GOT3 (cell line): ENCODE results near the gene SIN3A.
A peak's percentile ranks its signal among the peaks of the same experiment; 100 is the strongest.
"Not testable (repeated sequence)": the region's sequence is repeated elsewhere in the genome, so short reads cannot be mapped to it uniquely, and the experiment has no call there.

Experiments used
- DNase-seq: peaks from one replicate; lab custom pipeline; 2025; ENCODE audit warnings: mixed read lengths; lab: John Stamatoyannopoulos, UW

The SIN3A gene

DNA sequence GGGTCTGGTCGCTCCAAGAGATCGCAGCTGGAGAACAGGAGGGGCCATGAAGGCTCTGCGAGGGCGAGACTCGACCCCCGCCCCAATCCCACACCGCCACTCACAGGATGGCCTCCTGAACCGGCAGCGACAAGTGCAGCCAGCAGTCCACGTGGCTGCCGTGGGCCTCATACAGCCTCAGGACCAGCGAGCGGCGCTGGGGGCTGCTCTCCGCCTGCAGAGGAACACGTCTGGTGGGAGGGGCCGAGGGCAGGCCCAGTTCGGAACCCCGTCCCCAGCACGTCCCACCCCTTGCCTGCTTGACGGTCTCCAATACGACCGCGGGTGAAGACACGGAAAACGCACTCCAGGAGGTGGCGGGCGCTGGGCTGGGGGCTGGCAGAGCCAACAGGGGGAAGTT is 95.5 kb downstream of the SIN3A start:
- no peak for DNase-seq

DNA sequence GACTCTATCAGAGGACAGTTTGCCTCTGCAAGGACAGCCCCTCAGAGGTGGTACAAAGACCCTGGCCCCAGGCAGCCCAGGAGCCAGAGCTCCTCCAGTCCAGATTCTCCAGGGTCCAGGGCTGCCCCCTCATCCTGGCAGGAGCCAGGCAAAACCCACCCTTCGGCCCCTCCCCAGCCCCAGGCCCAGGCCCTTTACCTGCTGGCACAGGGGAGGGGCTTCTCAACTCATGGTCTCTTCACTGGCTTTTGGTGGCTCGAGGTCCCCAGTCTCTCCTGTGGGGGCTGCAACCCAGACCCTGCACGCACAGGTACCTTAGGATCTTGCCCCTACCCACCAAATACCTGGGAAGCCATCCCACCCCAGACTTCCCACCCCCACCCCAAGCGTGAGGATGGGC is 96.1 kb downstream of the SIN3A start:
- no peak for DNase-seq

DNA sequence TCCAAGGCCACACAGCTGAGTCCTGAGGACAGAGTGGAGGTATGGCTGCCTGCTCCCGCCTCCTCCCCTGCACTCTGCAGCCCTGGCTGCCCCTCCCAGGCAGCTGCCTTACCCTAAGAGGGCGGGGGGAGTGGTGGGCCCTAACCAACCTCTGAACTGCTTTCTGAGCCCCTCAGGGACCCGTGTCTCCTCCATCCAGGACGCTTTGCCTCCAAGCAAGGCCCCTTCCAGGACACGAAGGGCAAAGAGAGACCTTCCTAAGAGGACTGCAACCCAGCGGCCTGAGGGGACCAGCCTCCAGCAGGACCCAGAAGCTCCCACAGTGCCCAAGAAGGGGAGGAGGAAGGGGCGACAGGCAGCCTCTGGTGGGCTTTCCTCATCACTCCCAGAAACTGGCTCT is 97.0 kb downstream of the SIN3A start:
- DNase-seq, result no peak

DNA sequence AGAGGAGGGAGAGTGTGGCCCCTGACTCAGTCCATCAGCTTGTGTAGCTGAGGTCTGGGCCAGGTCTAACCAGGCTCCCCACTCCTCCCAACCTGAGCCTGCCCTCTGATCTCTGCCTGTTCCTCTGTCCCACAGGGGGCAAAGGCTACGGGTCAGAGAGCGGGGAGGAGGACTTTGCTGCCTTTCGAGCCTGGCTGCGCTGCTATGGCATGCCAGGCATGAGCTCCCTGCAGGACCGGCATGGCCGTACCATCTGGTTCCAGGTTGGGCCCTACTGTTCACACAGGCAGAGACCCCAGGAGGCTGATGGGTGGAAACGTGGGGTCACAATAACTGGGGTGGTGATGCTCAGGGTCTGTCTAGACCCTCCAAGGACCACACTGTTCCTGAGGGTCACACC is 97.9 kb downstream of the SIN3A start:
- no peak for DNase-seq

DNA sequence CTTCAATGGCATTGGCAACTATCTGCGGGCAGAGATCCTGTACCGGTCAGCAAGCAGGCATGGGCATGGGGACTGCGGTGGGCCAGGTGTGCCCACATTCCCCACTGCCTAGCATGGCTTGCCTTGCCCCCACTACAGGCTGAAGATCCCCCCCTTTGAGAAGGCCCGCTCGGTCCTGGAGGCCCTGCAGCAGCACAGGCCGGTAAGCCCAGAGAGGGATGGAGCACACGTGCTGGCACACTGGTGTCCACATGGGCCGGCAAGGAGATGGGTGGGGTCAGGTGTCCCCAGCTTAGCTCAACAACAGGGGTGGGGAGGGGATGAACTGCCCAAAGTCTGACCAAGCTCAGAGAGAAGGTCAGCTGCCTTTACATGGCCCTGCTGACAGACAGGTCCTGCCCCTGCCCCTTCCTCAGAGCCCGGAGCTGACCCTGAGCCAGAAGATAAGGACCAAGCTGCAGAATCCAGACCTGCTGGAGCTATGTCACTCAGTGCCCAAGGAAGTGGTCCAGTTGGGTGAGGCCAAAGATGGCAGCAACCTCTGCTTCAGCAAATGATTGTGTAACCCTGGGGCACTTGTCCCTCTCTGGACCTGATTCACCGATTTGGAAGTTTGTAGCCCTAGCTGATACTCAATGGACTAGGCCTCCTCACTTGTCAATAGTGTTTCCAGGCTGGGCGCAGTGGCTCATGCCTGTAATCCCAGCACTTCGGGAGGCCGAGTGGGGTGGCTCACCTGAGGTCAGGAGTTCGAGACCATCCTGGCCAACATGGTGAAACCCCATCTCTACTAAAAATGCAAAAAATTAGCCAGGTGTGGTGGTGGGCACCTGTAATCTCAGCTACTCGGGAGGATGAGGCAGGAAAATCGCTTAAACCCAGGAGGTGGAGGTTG is 99.1 kb downstream of the SIN3A start:
- no peak for DNase-seq

DNA sequence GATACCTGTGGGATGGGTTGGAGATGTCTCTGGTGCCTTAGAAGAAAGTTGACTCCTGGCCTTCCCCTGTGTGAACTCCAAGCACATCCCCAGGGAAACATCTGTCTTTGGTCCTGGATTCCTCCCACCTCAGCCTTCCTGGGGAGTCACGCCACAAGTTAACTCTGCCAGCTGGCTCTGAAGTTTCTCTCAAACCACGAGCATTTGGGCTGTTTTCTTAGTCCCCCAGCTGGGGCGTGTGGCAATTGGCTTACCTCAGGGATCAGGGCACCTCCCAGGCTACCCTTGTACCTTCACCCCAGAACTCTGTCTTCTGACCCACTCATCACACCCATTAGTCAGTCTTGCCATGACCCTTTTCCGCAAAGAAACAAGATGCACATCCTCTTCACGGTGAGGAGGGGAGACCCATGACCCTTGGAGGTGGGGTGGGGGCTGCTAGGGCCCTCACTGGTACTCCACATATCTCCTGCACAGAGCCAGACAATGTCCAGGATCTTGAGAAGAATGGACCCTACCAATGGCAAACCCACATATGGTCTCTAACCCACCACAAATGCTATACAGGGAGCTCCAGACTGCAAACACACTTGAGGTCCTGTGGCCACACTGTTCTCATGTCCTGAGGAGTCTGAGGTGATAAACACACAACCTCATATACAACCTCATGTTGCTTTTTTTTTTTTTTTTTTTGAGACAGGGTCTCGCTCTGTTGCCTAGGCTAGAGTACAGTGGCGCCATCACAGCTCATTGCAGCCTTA is 100.7 kb downstream of the SIN3A start:
- DNase-seq, result no peak

DNA sequence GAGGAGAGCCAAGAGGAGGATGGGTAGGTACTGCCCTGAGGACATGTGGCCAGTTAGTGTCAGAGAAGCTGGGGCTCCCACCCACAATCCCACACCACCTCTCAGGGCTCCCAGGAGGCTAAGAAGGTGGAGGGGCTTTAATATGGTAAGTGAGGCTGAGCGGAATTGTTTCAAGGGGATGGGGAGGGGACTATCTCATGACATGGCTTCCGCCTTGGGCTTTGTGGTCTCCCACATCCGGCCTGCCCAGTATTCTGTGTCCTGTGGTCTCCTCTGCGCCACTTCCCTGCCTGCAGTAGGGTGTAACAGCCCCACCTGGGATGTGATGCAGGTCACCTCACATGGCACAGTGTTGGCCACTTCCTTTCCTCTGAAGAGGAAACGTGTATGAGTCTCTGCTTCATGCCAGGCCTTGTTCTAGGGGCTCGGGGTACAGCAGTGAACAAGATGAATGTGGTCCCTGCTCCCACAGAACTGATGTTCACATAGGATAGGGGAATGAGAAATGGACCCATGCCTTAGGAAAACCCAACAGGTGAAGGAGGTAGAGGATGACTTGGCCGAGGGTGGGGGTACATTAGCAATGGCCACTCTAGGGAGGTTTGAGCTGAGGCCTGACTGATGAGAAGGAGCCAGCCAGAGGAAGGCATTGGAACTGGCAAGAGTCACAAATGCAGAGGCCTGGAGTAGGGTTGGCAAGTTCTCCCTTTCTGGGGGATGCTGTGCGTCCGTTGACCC is 101.5 kb downstream of the SIN3A start:
- DNase-seq, result no peak

DNA sequence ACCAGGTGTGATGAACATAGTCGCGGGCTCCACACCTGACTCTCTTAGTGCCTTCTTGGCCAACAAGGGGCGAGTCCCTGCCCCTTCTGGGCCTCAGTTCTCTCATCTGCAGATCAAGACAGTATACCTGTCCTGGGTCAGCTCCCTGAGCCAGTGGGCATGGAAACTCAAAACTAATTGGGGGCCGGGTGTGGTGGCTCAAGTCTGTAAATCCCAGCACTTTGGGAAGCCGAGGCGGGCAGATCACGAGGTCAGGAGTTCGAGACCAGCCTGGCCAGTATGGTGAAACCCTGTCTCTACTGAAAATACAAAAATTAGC is 102.2 kb downstream of the SIN3A start:
- DNase-seq, result not testable (repeated sequence)

DNA sequence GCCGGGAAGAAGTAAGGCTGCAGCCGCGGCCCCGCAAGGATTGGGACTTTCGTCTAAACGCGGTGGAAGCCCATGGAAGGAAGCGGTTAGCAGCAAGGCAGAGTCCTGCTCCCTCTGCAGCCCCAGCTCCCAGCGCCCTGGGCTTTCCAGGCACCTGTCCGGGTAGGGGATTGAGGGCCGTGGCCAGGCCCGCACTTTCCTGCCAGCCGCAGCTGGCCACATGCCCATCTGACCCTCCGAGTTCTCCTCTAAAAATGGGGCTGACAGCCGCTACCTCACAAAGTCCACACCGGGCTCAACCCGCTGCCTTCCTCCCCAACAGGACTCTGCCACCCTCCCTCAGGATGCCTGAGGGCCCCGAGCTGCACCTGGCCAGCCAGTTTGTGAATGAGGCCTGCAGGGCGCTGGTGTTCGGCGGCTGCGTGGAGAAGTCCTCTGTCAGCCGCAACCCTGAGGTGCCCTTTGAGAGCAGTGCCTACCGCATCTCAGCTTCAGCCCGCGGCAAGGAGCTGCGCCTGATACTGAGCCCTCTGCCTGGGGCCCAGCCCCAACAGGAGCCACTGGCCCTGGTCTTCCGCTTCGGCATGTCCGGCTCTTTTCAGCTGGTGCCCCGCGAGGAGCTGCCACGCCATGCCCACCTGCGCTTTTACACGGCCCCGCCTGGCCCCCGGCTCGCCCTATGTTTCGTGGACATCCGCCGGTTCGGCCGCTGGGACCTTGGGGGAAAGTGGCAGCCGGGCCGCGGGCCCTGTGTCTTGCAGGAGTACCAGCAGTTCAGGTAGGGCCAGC is 102.7 kb downstream of the SIN3A start:
- DNase-seq, result no peak

DNA sequence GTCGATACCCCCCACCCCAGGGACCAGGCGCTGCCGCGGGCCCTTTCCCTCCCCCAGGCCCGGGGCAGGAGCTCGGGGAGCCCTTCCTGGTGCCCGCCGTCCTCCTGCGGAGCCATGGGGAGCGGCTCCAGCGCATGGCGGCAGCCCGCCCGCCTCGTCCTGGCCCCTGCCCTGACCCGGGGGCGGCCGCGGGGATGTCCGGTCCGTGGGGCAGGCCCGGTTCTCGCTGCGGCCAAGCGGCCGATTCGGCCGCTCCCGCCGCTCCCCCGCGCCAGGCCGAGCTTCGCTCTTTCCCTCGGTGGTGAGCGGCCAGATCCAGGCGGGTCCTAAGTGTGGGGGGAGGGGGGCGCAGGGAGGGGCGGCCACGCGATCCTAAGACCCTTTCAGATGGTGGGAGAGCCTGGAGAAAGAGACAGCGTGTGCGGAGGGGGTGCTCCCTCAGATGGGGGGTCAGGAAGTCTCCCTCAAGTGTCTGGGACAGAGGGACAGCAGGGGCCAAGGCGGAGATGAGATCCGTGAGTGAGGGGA is 103.4 kb downstream of the SIN3A start:
- no peak for DNase-seq

DNA sequence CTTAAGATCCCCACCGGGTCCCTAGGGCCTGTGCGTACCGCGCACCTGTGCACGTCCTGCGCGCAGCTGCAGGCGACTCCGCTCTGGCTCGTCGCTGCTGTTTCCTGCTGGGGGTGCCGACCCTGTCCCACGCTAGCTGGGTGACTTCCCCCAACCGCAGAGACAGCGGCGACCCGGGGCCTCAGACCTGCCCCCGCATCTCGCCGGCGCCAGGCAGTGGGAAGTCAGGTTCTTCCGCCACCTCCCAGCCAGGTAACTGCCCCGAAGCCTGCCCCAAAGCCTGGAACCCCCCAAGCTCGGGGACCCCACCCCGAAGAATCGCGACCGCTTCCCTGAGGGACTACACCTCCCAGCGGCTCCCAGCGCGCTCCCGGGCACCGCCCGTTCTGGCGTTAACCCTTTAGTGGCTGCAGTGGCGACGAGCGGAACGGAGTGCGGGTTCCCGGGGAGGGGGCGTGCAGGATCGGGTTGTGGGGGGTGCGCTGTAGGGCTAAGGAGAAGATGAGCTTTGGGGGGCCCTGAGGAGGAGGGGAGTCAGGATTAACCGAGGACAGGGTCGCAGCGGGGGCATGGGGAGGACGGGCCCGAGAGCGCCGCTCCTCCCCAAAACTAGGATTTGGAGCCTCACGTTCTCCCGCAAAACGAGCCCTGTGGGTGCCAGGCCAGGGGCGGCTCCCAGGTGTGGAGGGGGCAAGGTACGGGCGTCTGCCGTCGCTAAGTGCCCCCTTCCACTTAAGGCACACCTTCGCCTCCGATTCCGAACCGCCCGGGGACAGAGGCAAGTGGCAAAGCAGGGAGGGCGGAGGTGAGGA is 104.1 kb downstream of the SIN3A start:
- DNase-seq, result no peak

DNA sequence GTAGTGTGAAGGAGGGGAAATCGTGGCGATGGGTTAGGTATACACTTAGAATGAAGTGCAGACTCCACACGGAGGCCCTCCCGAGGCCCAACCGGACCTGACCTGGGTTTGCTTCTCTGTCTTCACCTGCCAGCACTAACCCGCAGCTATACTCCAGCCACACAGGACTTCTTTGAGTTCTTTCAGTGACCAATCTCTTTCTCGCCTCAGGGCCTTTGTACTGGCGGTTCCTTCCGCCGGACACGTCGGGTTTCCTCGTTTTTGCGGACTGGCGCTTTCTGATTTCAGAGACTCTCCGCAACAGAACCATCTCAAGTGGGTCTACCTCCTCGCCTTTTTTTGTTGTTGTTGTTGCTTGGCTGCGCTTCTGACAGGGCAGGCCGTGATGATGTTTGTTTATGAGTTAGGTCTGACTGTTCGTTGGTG is 104.7 kb downstream of the SIN3A start, which contains the start of gene NEIL1:
Gene NEIL1 (plus strand): TSS at position 244 of the 426 bp plus-strand sequence. CDS start 1,867 bp downstream, outside the sequence.
- DNase-seq, result no peak

DNA sequence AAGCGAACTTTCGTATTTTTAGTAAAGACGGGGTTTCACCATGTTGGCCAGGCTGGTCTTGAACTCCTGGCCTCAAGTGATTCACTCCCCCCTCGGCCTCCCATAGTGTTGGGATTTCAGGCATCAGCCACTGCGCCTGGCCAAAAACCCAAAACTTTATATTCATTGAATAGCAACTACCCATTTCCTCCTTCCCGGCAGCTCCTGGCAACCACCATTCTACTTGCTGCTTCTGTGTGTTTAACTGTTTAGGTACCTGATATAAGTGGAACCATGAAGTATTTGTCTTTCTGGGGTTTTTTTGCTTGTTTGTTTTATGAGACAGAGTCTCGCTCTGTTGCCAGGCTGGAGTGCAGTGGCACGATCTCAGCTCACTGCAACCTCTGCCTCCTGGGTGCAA is 107.5 kb downstream of the SIN3A start:
- not testable (repeated sequence) for DNase-seq

DNA sequence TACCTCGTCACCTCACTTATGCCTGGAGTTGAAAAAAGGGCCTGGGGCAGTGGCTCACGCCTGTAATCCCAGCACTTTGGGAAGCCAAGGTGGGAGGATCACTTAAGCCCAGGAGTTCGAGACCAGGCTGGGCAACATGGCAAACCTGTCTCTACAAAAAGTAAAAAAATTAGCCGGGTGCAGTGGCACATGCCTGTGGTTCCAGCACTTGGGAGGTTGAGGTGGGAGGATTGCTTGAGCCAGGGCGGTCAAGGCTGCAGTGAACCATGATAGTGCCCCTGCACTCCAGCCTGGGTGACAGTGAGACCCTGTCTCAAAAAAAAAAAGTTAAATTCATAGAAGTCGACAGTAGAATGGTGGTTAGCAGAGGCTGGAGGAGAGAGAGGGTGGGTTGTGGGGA is 109.3 kb downstream of the SIN3A start:
- no peak for DNase-seq

DNA sequence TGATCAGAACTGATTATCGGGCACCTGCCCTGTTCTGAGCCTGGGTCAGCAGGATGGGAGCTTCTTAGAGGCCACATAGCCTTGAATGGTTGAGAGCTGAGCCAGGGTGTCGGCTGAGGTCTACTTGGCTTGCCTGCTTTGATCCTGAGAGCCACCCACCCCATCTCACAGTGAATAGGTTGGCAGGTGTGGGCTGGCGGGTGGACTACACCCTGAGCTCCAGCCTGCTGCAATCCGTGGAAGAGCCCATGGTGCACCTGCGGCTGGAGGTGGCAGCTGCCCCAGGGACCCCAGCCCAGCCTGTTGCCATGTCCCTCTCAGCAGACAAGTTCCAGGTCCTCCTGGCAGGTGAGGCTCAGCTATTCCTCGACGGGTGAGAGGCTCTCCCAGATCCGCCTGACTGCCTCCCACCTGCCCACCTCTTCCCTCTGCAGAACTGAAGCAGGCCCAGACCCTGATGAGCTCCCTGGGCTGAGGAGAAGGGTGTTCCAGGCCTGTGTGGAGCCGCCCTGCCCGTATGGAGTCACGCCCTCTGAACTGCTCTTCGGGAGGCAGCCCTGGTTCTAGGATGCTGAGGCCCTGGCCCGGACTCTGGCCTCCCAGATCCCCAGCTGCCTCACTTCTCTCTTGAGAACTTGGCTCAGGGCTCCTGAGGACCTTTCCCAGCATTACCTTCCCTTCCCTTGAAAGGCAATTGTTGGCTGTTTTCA is 111.8 kb downstream of the SIN3A start:
- no peak for DNase-seq

DNA sequence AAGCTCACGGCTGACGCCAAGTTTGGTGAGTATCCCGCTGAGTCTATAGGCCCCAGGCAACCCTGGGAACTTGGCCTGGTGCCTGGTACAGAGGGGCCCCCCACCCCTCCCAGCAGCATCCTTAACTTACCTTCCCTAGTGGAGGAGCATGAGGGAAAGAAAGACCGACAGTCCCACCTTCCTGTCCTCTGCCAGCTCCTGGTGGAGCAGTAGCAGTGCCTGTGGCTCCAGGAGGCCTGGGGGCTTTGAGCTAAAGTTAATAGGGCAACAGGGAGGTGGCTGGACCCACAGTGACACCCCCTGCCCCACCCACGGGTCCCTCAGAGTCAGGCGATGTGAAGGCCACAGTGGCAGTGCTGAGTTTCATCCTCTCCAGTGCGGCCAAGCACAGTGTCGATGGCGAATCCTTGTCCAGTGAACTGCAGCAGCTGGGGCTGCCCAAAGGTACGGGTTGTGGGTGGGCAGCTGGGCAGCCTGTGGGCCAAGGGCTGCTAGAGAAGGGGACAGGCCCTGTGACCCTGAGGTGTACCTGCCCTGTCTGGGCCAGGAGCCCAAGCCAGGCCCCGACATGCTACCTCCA is 112.7 kb downstream of the SIN3A start:
- DNase-seq, result no peak

DNA sequence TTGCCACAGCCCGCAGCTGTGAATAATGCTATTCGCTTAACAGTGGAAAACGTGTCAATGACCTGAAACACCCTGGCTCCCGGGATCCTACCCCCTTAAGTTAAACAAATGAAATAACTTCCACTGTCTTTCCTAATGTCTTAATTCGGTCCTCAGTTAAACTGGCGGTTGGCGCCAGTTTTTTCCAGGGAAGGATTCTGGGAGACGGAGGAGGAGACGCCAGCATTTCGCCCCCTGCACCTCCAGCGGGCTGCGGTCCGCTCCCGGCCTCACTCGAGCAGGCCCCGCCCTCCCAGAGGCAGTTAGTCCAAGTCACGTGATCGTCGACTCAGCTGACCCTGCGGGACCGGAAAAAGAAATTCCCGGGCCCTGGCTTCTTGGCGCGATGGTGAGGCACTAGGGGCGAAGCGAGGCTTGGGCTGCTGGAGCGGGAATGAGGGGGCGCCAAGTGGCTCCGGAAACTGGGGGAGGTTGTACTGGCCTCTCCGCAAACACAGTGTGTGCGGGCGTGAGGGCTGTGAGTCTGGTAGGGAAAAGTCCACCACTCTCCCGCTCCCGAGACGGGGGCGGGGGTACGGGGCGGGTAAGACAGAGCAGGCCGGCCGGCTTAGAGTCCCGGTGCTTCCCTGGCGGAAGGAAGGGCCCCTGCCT is 115.7 kb downstream of the SIN3A start, which contains the start of gene COMMD4:
Gene COMMD4 (plus strand): TSS at position 359 of the 651 bp plus-strand sequence. CDS start 27 bp downstream, at position 386.
- peak; percentile 65 for DNase-seq

DNA sequence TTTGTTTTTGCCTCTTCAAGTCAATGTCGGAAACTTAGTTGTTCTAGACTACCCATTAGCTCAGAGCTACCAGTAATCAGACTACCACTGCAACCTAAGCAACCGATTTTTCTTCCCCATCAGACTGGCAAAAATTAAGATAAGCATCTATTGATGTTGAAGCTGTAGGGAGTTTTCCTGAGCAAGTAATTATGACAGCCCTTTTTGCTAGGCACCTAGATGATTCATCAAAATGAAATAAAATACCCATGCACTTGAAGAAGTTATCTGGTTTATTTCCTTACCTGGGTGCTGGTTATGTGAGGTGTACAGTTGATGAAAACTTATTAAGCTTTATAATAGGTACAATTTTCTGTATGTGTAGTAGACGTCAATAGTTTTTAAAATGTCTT is 116.2 kb downstream of the SIN3A start:
- DNase-seq, result no peak
